GM21390 (cell line): Measurements from ENCODE around the gene KIAA0753.

Experiments used
- ATAC-seq: cut with Tn5 transposase; IDR thresholded peaks from one replicate; pipeline ENCODE4 v1.9.1; 2021; ENCODE audit not compliant: unreplicated experiment

KIAA0753 gene

GRCh38 chr17:6551869-6552531, 88.5 kb downstream of the KIAA0753 start:
- ATAC-seq: no peak

- ATAC-seq: no peak
Measured at GRCh38 chr17:6551356-6551755, 89.2 kb downstream of the KIAA0753 start.

GRCh38 chr17:6549384-6550036, 91.0 kb downstream of the KIAA0753 start:
- no peak for ATAC-seq

GRCh38 chr17:6548578-6549330, 91.8 kb downstream of the KIAA0753 start:
- peak; percentile 76 for ATAC-seq

- ATAC-seq: no peak
Measured at GRCh38 chr17:6548034-6548433, 92.5 kb downstream of the KIAA0753 start.

- no peak for ATAC-seq
Measured at GRCh38 chr17:6547336-6547735, 93.2 kb downstream of the KIAA0753 start.

- ATAC-seq: no peak
Measured at GRCh38 chr17:6546069-6546718, 94.3 kb downstream of the KIAA0753 start.

- ATAC-seq: no peak
Measured at GRCh38 chr17:6545291-6545690, 95.2 kb downstream of the KIAA0753 start.

GRCh38 chr17:6544011-6544370, 96.5 kb downstream of the KIAA0753 start:
- no peak for ATAC-seq

GRCh38 chr17:6543079-6544010, 97.2 kb downstream of the KIAA0753 start:
- ATAC-seq: no peak

GRCh38 chr17:6542577-6542976, 97.9 kb downstream of the KIAA0753 start:
- no peak for ATAC-seq

GRCh38 chr17:6541886-6542285, 98.6 kb downstream of the KIAA0753 start:
- ATAC-seq: no peak

- ATAC-seq: no peak
Measured at GRCh38 chr17:6539871-6540270, 100.6 kb downstream of the KIAA0753 start.

GRCh38 chr17:6536566-6537065, 103.9 kb downstream of the KIAA0753 start:
- ATAC-seq: no peak

- ATAC-seq: no peak
Measured at GRCh38 chr17:6536053-6536452, 104.5 kb downstream of the KIAA0753 start.

- ATAC-seq: no peak
Measured at GRCh38 chr17:6534846-6535514, 105.5 kb downstream of the KIAA0753 start.

GRCh38 chr17:6532441-6532885, 108.0 kb downstream of the KIAA0753 start:
- ATAC-seq: no peak

GRCh38 chr17:6531575-6531974, 108.9 kb downstream of the KIAA0753 start:
- no peak for ATAC-seq

GRCh38 chr17:6530324-6530920, 110.1 kb downstream of the KIAA0753 start:
- no peak for ATAC-seq
